Nephron (organoid): ENCODE results near the gene ERAP2.
A peak's percentile ranks its signal among the peaks of the same experiment; 100 is the strongest.

Experiments used
- H3K27ac Mint-ChIP-seq, 3 experiments: 2 replicates each; pipeline ENCODE4 v1.8.0; 2020; ENCODE audit warnings: mixed read lengths in 3 of 3, mild to moderate bottlenecking in 2 of 3, moderate library complexity in 1 of 3
- H3K27me3 Mint-ChIP-seq: 2 replicates; pipeline ENCODE4 v1.8.0; 2021; ENCODE audit warnings: low read depth, mild to moderate bottlenecking, moderate library complexity, mixed read lengths
- H3K36me3 Mint-ChIP-seq: 2 replicates; pipeline ENCODE4 v1.8.0; 2020; ENCODE audit warnings: low read depth, mixed read lengths
- H3K4me1 Mint-ChIP-seq: 2 replicates; pipeline ENCODE4 v1.8.0; 2020; ENCODE audit warnings: mixed read lengths
- H3K4me3 Mint-ChIP-seq, 3 experiments: 2 replicates each; pipeline ENCODE4 v1.8.0; 2020; ENCODE audit warnings: mild to moderate bottlenecking in 3 of 3, mixed read lengths in 3 of 3, moderate library complexity in 2 of 3
- H3K9me3 Mint-ChIP-seq: 2 replicates; pipeline ENCODE4 v1.8.0; 2020; ENCODE audit warnings: mixed read lengths
- CTCF ChIP-seq, 3 experiments: fragments of 200-600 bp; sonication (generic); IDR thresholded peaks; one replicate each; pipeline ENCODE4 v1.5.0; 2021; ENCODE audit warnings: antibody characterized with exemption in 3 of 3; ENCODE audit not compliant: unreplicated experiment in 3 of 3

The ERAP2 gene

DNA sequence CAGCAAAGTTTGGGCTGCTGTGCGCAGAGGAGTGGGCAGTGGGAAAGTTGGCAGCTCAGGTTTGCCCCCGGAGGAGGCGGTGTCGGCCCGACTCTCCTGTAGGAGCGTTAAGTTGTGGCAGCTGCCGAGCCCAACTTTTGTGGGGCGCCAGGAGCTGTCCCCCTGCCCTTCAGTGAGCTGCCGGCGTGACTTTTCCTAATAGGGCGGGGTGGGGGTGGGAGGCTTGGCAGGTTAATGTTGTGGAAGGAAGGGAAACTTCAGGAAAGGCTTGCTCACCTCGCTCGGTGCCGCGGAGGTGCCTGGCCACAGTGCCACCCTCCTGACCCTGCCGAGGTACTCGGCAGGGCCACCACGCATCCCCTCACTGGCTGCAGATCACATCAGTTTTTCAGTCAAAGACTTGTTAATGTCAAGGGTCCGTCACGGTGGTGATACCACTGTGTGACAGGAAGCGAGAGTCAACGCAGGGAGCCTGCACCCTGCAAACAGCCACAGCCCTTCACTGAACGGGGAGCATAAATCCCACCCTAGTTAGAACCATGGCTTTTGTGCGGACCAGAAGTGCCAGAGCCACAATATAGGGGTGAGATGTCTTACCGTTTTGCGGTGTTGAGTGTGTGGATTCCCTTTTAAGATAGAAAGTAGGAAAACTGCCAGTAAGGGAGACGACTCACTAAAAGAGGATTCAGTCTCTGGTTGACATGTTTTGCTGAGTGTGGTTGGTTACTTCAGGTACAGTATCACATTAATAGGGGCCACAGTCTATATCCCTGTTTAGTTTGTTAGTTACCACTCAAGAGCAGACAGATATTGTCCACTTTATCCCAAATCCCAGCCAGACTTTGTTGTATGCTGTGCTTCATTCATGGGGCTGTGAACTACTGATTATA lies 60.4 kb downstream of the ERAP2 start:
- H3K27ac Mint-ChIP-seq: peak overlapping the region; percentile 46 to 98 (median 89)
- peaks cover 12% of the 10 kb centered on the region for H3K36me3 Mint-ChIP-seq
- peaks cover 31% of the 10 kb centered on the region for H3K4me1 Mint-ChIP-seq
- peak overlapping the region; percentile 89 to 95 (median 93) for H3K4me3 Mint-ChIP-seq
- no peak for TF ChIP-seq CTCF (IDR thresholded peaks at IDR 0.05; ENCODE audit: unreplicated experiment in 3 of 3)
- H3K9me3 Mint-ChIP-seq: no peaks in the 10 kb centered on the region
- no peaks in the 10 kb centered on the region for H3K27me3 Mint-ChIP-seq

DNA sequence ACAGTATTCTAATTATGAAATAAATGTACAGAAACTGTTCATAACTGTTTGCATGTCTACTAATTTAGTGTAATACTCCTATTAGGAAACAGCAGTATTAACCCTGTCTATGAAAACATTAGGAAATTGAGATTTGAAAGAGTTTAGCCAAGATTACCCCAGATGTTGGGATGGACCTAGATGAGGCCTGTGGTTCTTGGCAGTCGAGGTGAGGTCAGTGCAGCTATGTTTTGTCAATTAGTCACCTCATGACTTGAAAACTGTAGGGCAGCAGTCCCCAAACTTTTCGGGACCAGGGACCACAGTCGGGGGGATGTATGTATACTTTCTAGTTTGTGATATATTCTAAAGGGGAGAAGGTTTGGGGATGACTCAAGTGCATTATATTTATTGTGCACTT lies 64.3 kb downstream of the ERAP2 start:
- Mint-ChIP-seq H3K36me3 (peaks cover 17% of the 10 kb centered on the region), H3K27me3 (no peaks in the 10 kb centered on the region), H3K4me1 (peaks cover 20% of the 10 kb centered on the region), H3K4me3 (no peak overlapping the region), H3K9me3 (no peaks in the 10 kb centered on the region), H3K27ac (no peak overlapping the region)
- no peak for TF ChIP-seq CTCF (IDR thresholded peaks at IDR 0.05; ENCODE audit: unreplicated experiment in 3 of 3)

- TF ChIP-seq CTCF (IDR thresholded peaks at IDR 0.05; ENCODE audit: unreplicated experiment in 3 of 3): no peak
- Mint-ChIP-seq H3K36me3 (peaks cover 17% of the 10 kb centered on the region), H3K27ac (no peak overlapping the region)
Measured at GRCh38 chr5:96941140-96941539, 64.8 kb downstream of the ERAP2 start.

GRCh38 chr5:96942078-96942477 lies 65.8 kb downstream of the ERAP2 start:
- Mint-ChIP-seq H3K36me3 (peaks cover 17% of the 10 kb centered on the region), H3K4me1 (peaks cover 25% of the 10 kb centered on the region), H3K27me3 (no peaks in the 10 kb centered on the region), H3K27ac (no peak overlapping the region), H3K4me3 (no peak overlapping the region), H3K9me3 (no peaks in the 10 kb centered on the region)
- TF ChIP-seq CTCF (IDR thresholded peaks at IDR 0.05; ENCODE audit: unreplicated experiment in 3 of 3): no peak

More at GRCh38 chr5:96941140-96941539, 64.8 kb downstream of the ERAP2 start:
- Mint-ChIP-seq H3K4me3 (no peak overlapping the region), H3K4me1 (peaks cover 24% of the 10 kb centered on the region), H3K27me3 (no peaks in the 10 kb centered on the region), H3K9me3 (no peaks in the 10 kb centered on the region)

DNA sequence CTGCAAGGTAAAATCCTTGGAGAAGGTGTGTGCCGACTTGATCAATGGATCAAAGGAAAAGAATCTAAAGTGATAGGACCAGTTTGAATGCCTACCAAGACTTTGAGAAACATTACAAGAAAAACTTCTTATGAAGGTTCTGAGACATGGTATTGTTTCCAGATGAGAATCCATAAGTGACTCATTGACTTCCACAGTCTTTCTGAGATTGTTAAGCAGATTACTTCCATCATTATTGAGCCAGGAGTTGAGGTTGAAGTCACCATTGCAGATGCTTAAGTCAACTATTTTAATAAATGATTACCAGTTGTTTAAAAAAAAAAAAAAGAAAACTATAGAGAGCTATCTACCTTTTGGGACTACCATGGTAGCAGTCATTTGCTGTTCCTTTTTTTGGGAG lies 66.6 kb downstream of the ERAP2 start:
- H3K4me3 Mint-ChIP-seq: no peak overlapping the region
- H3K27me3 Mint-ChIP-seq: no peaks in the 10 kb centered on the region
- no peak overlapping the region for H3K27ac Mint-ChIP-seq
- no peak for TF ChIP-seq CTCF (IDR thresholded peaks at IDR 0.05; ENCODE audit: unreplicated experiment in 3 of 3)
- peaks cover 21% of the 10 kb centered on the region for H3K4me1 Mint-ChIP-seq
- no peaks in the 10 kb centered on the region for H3K9me3 Mint-ChIP-seq
- peaks cover 17% of the 10 kb centered on the region for H3K36me3 Mint-ChIP-seq

DNA sequence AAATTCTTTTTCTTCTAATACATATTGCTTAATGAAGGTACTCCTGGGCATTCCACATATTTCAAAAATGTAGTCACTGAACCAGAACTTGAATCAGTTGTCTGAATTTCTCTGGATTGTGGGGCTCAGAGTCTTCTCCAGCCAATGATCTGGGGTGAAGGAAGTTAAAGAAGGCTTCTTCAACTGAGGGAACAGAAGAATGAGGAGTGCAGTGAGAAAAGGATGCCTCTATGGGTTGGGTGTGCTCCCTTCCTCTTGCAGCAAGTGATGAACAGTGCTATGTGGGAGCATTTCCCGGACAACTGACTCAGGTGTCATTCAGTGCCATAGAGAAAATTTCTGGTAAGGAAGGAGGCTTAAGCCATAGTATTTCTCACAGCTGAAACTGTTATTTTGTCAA lies 67.5 kb downstream of the ERAP2 start:
- H3K27me3 Mint-ChIP-seq: no peaks in the 10 kb centered on the region
- H3K4me3 Mint-ChIP-seq: no peak overlapping the region
- peaks cover 17% of the 10 kb centered on the region for H3K36me3 Mint-ChIP-seq
- peaks cover 13% of the 10 kb centered on the region for H3K4me1 Mint-ChIP-seq
- no peak for TF ChIP-seq CTCF (IDR thresholded peaks at IDR 0.05; ENCODE audit: unreplicated experiment in 3 of 3)
- H3K27ac Mint-ChIP-seq: no peak overlapping the region
- H3K9me3 Mint-ChIP-seq: no peaks in the 10 kb centered on the region
